A549 (cell line): ENCODE results near the gene HSPBP1. TPM values are rescaled to one million over a fixed set of nuclear protein-coding genes. Genes with fewer than 3 reads are reported as not detected.
A peak's percentile ranks its signal among the peaks of the same experiment; 100 is the strongest.

ENCODE experiments used
- ATAC-seq, 2 experiments: fragments of 200-7000 bp in 1 of 2; fragments of >200 bp in 1 of 2; cut with Nextera tagmentation in 1 of 2; cut with Tn5 transposase in 1 of 2; 3 replicates each; pipeline versions ENCODE4 v1.8.0 to v1.9.1; 2018 to 2020; ENCODE audit warnings: mild to moderate bottlenecking in 1 of 2, moderate library complexity in 1 of 2
- CTCF ChIA-PET: fragments of 300-600 bp; sonication (Branson Sonifier 250); formaldehyde crosslinking; extraction: SDS; loops from one replicate; lab custom pipeline; 2021; ENCODE audit warnings: antibody characterized with exemption, inconsistent platforms; lab: Yijun Ruan, JAX
- POLR2A ChIA-PET: fragments of 350-600 bp; formaldehyde crosslinking; extraction: SDS; loops from one replicate; lab custom pipeline; 2021; ENCODE audit warnings: antibody characterized with exemption, inconsistent platforms; lab: Yijun Ruan, JAX
- DNase-seq, 2 experiments: peaks; one replicate each; pipeline versions ENCODE4 v3.0.0 to v3.0.0-alpha.2; 2011 to 2016; ENCODE audit warnings: low read depth in 1 of 2, low spot score in 1 of 2
- FAIRE-seq: peaks from 2 replicates; lab custom pipeline; 2011; peaks lifted over from hg19 to GRCh38; lab: Jason Lieb, UNC
- H3K27ac ChIP-seq, 2 experiments: fragments of >200 bp; sonication (Bioruptor Twin); formaldehyde crosslinking; 3 replicates each; pipeline ENCODE4 v1.5.1; 2016 to 2017
- H3K4me1 ChIP-seq: fragments of >200 bp; sonication (Bioruptor Twin); formaldehyde crosslinking; 3 replicates; pipeline ENCODE4 v1.6.1; 2016
- H3K4me2 ChIP-seq: fragments of >200 bp; sonication (Bioruptor Twin); formaldehyde crosslinking; 3 replicates; pipeline ENCODE4 v1.6.1; 2016
- H3K4me3 ChIP-seq: fragments of >200 bp; sonication (Bioruptor Twin); formaldehyde crosslinking; 3 replicates; pipeline ENCODE4 v1.5.1; 2016
- H3K9me3 ChIP-seq: fragments of >200 bp; sonication (Bioruptor Twin); formaldehyde crosslinking; 3 replicates; pipeline ENCODE4 v1.6.1; 2016
- BCL3 ChIP-seq: fragments of >200 bp; sonication (Bioruptor Twin); formaldehyde crosslinking; IDR thresholded peaks from 3 replicates; pipeline ENCODE4 v1.6.1; 2016
- CEBPB ChIP-seq, 2 experiments: fragments of >200 bp in 1 of 2; sonication (Bioruptor Twin) in 1 of 2; formaldehyde crosslinking in 1 of 2; IDR thresholded peaks; 2 replicates each; pipeline ENCODE4 v1.6.1; 2012 to 2016
- CHD4 ChIP-seq: fragments of 200-600 bp; sonication (generic); IDR thresholded peaks from 2 replicates; pipeline ENCODE4 v1.6.1; 2016; ENCODE audit warnings: antibody characterized with exemption, mild to moderate bottlenecking, borderline replicate concordance
- EHF ChIP-seq: fragments of 250-450 bp; sonication (Bioruptor Pico); IDR thresholded peaks from 2 replicates; pipeline ENCODE4 v1.5.0; 2020; ENCODE audit warnings: mild to moderate bottlenecking
- EHMT2 ChIP-seq: fragments of 200-600 bp; sonication (generic); IDR thresholded peaks from 2 replicates; pipeline ENCODE4 v1.6.1; 2016; ENCODE audit warnings: antibody characterized with exemption, low read depth, mild to moderate bottlenecking, moderate library complexity
- ELK1 ChIP-seq: fragments of 150-350 bp; IDR thresholded peaks from 2 replicates; pipeline ENCODE4 v1.6.1; 2014; ENCODE audit warnings: low read depth, mild to moderate bottlenecking, low read length
- EP300 ChIP-seq, 2 experiments: fragments of >200 bp; sonication (Bioruptor Twin); formaldehyde crosslinking; IDR thresholded peaks; 2 replicates in 1 of 2; 3 replicates in 1 of 2; pipeline ENCODE4 v1.6.1; 2016 to 2017
- FOSL2 ChIP-seq, 2 experiments: fragments of 450-650 bp in 1 of 2; fragments of >200 bp in 1 of 2; sonication (Bioruptor Twin) in 1 of 2; formaldehyde crosslinking; IDR thresholded peaks; 2 replicates each; pipeline versions ENCODE4 v1.5.0 to v1.6.1; 2016 to 2020; ENCODE audit warnings: mild to moderate bottlenecking in 1 of 2, moderate library complexity in 1 of 2
- JUNB ChIP-seq: fragments of >200 bp; sonication (Bioruptor Twin); formaldehyde crosslinking; IDR thresholded peaks from 2 replicates; pipeline ENCODE4 v1.6.1; 2016
- KDM1A ChIP-seq: fragments of 200-600 bp; sonication (generic); IDR thresholded peaks from 2 replicates; pipeline ENCODE4 v1.6.1; 2016; ENCODE audit warnings: low read depth, mild to moderate bottlenecking
- MAX ChIP-seq: IDR thresholded peaks from 2 replicates; pipeline ENCODE4 v1.6.1; 2012
- MAZ ChIP-seq: fragments of 150-350 bp; IDR thresholded peaks from 2 replicates; pipeline ENCODE4 v1.6.1; 2014; ENCODE audit warnings: antibody characterized with exemption, low read depth, low read length, borderline replicate concordance
- POLR2A ChIP-seq: IDR thresholded peaks from 2 replicates; pipeline ENCODE4 v1.6.1; 2012; ENCODE audit warnings: mild to moderate bottlenecking, low read length
- RCOR1 ChIP-seq: fragments of 150-350 bp; IDR thresholded peaks from 2 replicates; pipeline ENCODE4 v1.6.1; 2014; ENCODE audit warnings: antibody characterized with exemption, low read length, low read depth
- SMC3 ChIP-seq: fragments of >200 bp; sonication (Bioruptor Twin); formaldehyde crosslinking; IDR thresholded peaks from 3 replicates; pipeline ENCODE4 v1.6.1; 2018; ENCODE audit warnings: inconsistent platforms
- TFCP2L1 ChIP-seq: fragments of 250-450 bp; sonication (Bioruptor Pico); IDR thresholded peaks from 2 replicates; pipeline ENCODE4 v1.5.0; 2021; ENCODE audit warnings: mild to moderate bottlenecking
- ZC3H11A ChIP-seq: fragments of 450-650 bp; IDR thresholded peaks from 2 replicates; pipeline ENCODE4 v1.6.1; 2014; ENCODE audit warnings: antibody characterized with exemption, mild to moderate bottlenecking
- ZFP36 ChIP-seq: fragments of 450-650 bp; IDR thresholded peaks from 2 replicates; pipeline ENCODE4 v1.6.1; 2014; ENCODE audit warnings: borderline replicate concordance; ENCODE audit not compliant: partially characterized antibody
- WGBS: methylation state at CpG from one replicate; pipeline ENCODE4 v1.1.6; 2017; ENCODE audit errors: missing lambda C conversion rate; 5-methylcytosine and 5-hydroxymethylcytosine counted together
- polyA plus RNA-seq, 4 experiments: library from polyadenylated mRNA; depleted of rRNA in 3 of 4; stranded (reverse); fragments of >200 nt; fragmentation: RNase III in 1 of 4; extraction: RNeasy Plus Mini Kit Qiagen cat#74134 plus additional on column Dnase treatment in 1 of 4; gene quantifications; 2 replicates in 3 of 4; 3 replicates in 1 of 4; pipeline ENCODE4 v1.2.3, GENCODE V29; 2011 to 2017

The HSPBP1 gene
- polyA plus RNA-seq, 2 of the 4 experiments (the other 2 are of a cell fraction) = 52.1 to 121 TPM

GRCh38 chr19:55252760-55253663, 26.9 kb downstream of the HSPBP1 start:
- CTCF ChIA-PET = interaction anchor here (0.6 to 3.8 kb wide), 7 partner anchors 11 to 165 kb away, joined by 3 to 17 read pairs (median 4); no protein-coding TSS in a partner anchor
- POLR2A ChIA-PET = no interaction called here
- TF ChIP-seq EP300 (IDR thresholded peaks at IDR 0.05) = no peak
- TF ChIP-seq ELK1 = no peak
- no peak for TF ChIP-seq CHD4
- TF ChIP-seq MAZ = no peak
- no peak for TF ChIP-seq POLR2A
- TF ChIP-seq EHMT2 = no peak
- no peak for TF ChIP-seq MAX
- TF ChIP-seq JUNB = no peak
- no peak for TF ChIP-seq ZFP36
- no peak for TF ChIP-seq EHF (CRISPR knock-in tag)
- no peak for TF ChIP-seq SMC3
- TF ChIP-seq CEBPB (IDR thresholded peaks at IDR 0.05) = no peak
- TF ChIP-seq RCOR1 = no peak
- no peak for TF ChIP-seq KDM1A
- TF ChIP-seq BCL3 = no peak
- no peak overlapping the region for H3K4me2 ChIP-seq
- no peak overlapping the region for H3K4me3 ChIP-seq
- H3K9me3 ChIP-seq = no peaks in the 10 kb centered on the region
- ATAC-seq = no peak
- H3K4me1 ChIP-seq = peaks cover 41% of the 10 kb centered on the region
- FAIRE-seq = no peak
- no peak overlapping the region; a peak in 1 of 6 replicates for H3K27ac ChIP-seq
- no peak for DNase-seq
- 92% methylated on average over 21 of the region's 21 CpGs for WGBS

GRCh38 chr19:55251341-55252081, 28.4 kb downstream of the HSPBP1 start:
- 88% methylated on average over 19 of the region's 19 CpGs for WGBS
- no peak for ATAC-seq
- POLR2A ChIA-PET = interaction anchor here (0.6 kb wide), 1 partner anchor 183 kb away, joined by 6 read pairs; no protein-coding TSS in a partner anchor
- no peak overlapping the region for H3K4me3 ChIP-seq
- H3K9me3 ChIP-seq = no peaks in the 10 kb centered on the region
- no peak overlapping the region for H3K4me2 ChIP-seq
- no peak for TF ChIP-seq TFCP2L1 (CRISPR knock-in tag)
- no peak for TF ChIP-seq MAZ
- TF ChIP-seq ZC3H11A = no peak
- no peak for TF ChIP-seq FOSL2 (IDR thresholded peaks at IDR 0.05)
- peak; percentile 31; the same call in 1 of the 2 replicates for TF ChIP-seq FOSL2 (CRISPR knock-in tag; IDR thresholded peaks at IDR 0.05)
- TF ChIP-seq, all 56 proteins: peak for 1
- FAIRE-seq (no peak), DNase-seq (no peak)
- H3K27ac ChIP-seq = no peak overlapping the region
- H3K4me1 ChIP-seq = peaks cover 39% of the 10 kb centered on the region
- CTCF ChIA-PET = interaction anchor here (0.7 to 1.6 kb wide), 7 partner anchors 9 to 313 kb away, joined by 3 to 6 read pairs (median 3); partner anchors contain the start of gene TMEM238
